ENCODE data around the gene VAPB. TPM values are rescaled to one million over a fixed set of nuclear protein-coding genes. Genes with fewer than 3 reads are reported as not detected.

VAPB gene
- total and polyA plus RNA-seq, 2 experiments from 2014 or later, result 8.8 to 37.0 TPM

- H3K27ac ChIP-seq, result peak overlapping the region; percentile 22
- no peaks in the 10 kb centered on the region for H3K27me3 ChIP-seq (replicated peaks; ENCODE audit: insufficient read depth)
- no peak overlapping the region for H3K9ac ChIP-seq
- peak; percentile 81 for DNase-seq
- 73 to 82% methylated on average over 1 of the region's 1 CpG for WGBS, 2 experiments (ENCODE audit: low coverage in 1 of 2, low lambda C conversion rate in 2 of 2, missing lambda C conversion rate in 2 of 2)
- H3K9me3 ChIP-seq (ENCODE audit: low read depth), result no peaks in the 10 kb centered on the region
- H3K9me2 ChIP-seq (ENCODE audit: insufficient read depth), result no peaks in the 10 kb centered on the region
- in situ Hi-C loops (cut with MboI), result no loop called here
- H3K36me3 ChIP-seq (ENCODE audit: low read depth), result peaks cover 3% of the 10 kb centered on the region; the same call in 1 of the 2 replicates
- H3K79me2 ChIP-seq (ENCODE audit: insufficient read depth), result peaks cover 100% of the 10 kb centered on the region
- TF ChIP-seq EZH2 (IDR thresholded peaks at IDR 0.05; ENCODE audit: insufficient read depth, poor library complexity, severe bottlenecking) (no peak), EZH2phosphoT487 (IDR thresholded peaks at IDR 0.05; ENCODE audit: insufficient read depth, low read depth) (no peak)
- H3K4me2 ChIP-seq (ENCODE audit: unreplicated experiment), result no peak overlapping the region
- H3F3A ChIP-seq (ENCODE audit: insufficient read depth), result peaks cover 11% of the 10 kb centered on the region; the same call in 1 of the 2 replicates
- H3K4me1 ChIP-seq (ENCODE audit: insufficient read depth), result peaks cover 18% of the 10 kb centered on the region
- H3K4me3 ChIP-seq, result no peak overlapping the region
- H4K20me1 ChIP-seq (ENCODE audit: insufficient read depth), result peaks cover 13% of the 10 kb centered on the region
- H2AFZ ChIP-seq, result no peak overlapping the region
Measured at GRCh38 chr20:58433759-58434158, 44.7 kb downstream of the VAPB start.

DNA sequence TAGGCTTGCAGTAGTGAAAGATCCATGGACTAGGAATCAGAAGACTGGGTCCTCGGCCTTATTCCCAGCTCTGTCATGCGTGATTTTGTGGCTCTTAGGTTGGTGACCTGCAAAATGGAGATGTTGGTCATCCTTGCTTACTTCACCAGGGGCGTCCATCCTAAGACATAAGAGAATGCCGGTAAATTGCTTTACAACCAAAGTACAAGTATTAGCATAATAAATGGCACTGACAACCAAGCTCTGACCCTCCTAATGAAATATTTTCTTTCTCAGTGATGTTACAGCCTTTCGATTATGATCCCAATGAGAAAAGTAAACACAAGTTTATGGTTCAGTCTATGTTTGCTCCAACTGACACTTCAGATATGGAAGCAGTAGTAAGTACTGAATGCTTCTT, 45.3 kb downstream of the VAPB start:
- Histone ChIP-seq H3K9me2 (ENCODE audit: insufficient read depth) (no peaks in the 10 kb centered on the region), H4K20me1 (ENCODE audit: insufficient read depth) (peaks cover 10% of the 10 kb centered on the region), H3K9ac (no peak overlapping the region), H3K4me3 (no peak overlapping the region), H3K4me1 (ENCODE audit: insufficient read depth) (peaks cover 18% of the 10 kb centered on the region), H3K9me3 (ENCODE audit: low read depth) (no peaks in the 10 kb centered on the region), H3K27me3 (replicated peaks; ENCODE audit: insufficient read depth) (no peaks in the 10 kb centered on the region), H3K79me2 (ENCODE audit: insufficient read depth) (peaks cover 100% of the 10 kb centered on the region), H3K4me2 (ENCODE audit: unreplicated experiment) (no peak overlapping the region), H3K36me3 (ENCODE audit: low read depth) (peaks cover 3% of the 10 kb centered on the region; the same call in 1 of the 2 replicates), H2AFZ (no peak overlapping the region), H3K27ac (peak overlapping the region; percentile 22; the same call in 1 of the 2 replicates), H3F3A (ENCODE audit: insufficient read depth) (peaks cover 11% of the 10 kb centered on the region; the same call in 1 of the 2 replicates)
- 91 to 96% methylated on average over 5 of the region's 5 CpGs for WGBS, 2 experiments (ENCODE audit: low coverage in 1 of 2, low lambda C conversion rate in 2 of 2, missing lambda C conversion rate in 2 of 2)
- TF ChIP-seq EZH2 (IDR thresholded peaks at IDR 0.05; ENCODE audit: insufficient read depth, poor library complexity, severe bottlenecking) (no peak), EZH2phosphoT487 (IDR thresholded peaks at IDR 0.05; ENCODE audit: insufficient read depth, low read depth) (no peak)
- in situ Hi-C loops (cut with MboI), result no loop called here
- DNase-seq, result no peak

DNA sequence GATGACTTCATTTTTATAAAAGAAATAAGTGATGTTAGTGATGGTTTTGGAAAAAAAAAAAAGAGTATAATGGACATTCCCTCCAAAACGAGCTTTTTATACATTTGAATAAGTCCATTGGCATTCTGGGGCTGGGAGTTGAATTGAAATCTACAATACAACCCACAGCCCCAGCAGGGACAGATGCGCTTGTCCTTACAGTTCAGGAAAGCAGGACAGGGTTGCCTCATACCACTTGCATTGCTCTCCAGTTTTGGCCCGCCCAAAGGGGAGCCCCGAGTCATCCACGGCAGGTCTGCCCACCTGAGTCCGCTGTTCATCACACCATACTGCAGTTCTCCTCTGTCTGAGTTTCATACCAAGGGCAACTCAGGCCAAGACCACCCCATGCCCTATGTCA, 46.2 kb downstream of the VAPB start:
- DNase-seq, result no peak

GRCh38 chr20:58436868-58437645, 48.0 kb downstream of the VAPB start:
- Histone ChIP-seq H4K20me1 (ENCODE audit: insufficient read depth) (peaks cover 6% of the 10 kb centered on the region), H3K4me3 (no peak overlapping the region), H3K4me1 (ENCODE audit: insufficient read depth) (peaks cover 9% of the 10 kb centered on the region), H3K27me3 (replicated peaks; ENCODE audit: insufficient read depth) (no peaks in the 10 kb centered on the region), H3K9me3 (ENCODE audit: low read depth) (no peaks in the 10 kb centered on the region), H2AFZ (no peak overlapping the region), H3K27ac (no peak overlapping the region), H3K9me2 (ENCODE audit: insufficient read depth) (no peaks in the 10 kb centered on the region), H3K79me2 (ENCODE audit: insufficient read depth) (peaks cover 100% of the 10 kb centered on the region), H3K9ac (no peak overlapping the region), H3F3A (ENCODE audit: insufficient read depth) (peaks cover 11% of the 10 kb centered on the region; the same call in 1 of the 2 replicates), H3K36me3 (ENCODE audit: low read depth) (peaks cover 3% of the 10 kb centered on the region; the same call in 1 of the 2 replicates), H3K4me2 (ENCODE audit: unreplicated experiment) (no peak overlapping the region)
- no peak for DNase-seq
- 96 to 99% methylated on average over 5 of the region's 5 CpGs for WGBS, 2 experiments (ENCODE audit: low coverage in 1 of 2, low lambda C conversion rate in 2 of 2, missing lambda C conversion rate in 2 of 2)
- in situ Hi-C loops (cut with MboI), result no loop called here
- TF ChIP-seq EZH2 (IDR thresholded peaks at IDR 0.05; ENCODE audit: insufficient read depth, poor library complexity, severe bottlenecking), result no peak
- TF ChIP-seq EZH2phosphoT487 (IDR thresholded peaks at IDR 0.05; ENCODE audit: insufficient read depth, low read depth), result no peak

More for the DNA sequence above, 46.2 kb downstream of the VAPB start:
- no peak overlapping the region for H3K9ac ChIP-seq
- H3K36me3 ChIP-seq (ENCODE audit: low read depth), result peaks cover 3% of the 10 kb centered on the region; the same call in 1 of the 2 replicates
- H4K20me1 ChIP-seq (ENCODE audit: insufficient read depth), result peaks cover 8% of the 10 kb centered on the region
- no peaks in the 10 kb centered on the region for H3K27me3 ChIP-seq (replicated peaks; ENCODE audit: insufficient read depth)
- H3K4me1 ChIP-seq (ENCODE audit: insufficient read depth), result peaks cover 18% of the 10 kb centered on the region
- in situ Hi-C loops (cut with MboI), result no loop called here
- H3K4me3 ChIP-seq, result no peak overlapping the region
- no peaks in the 10 kb centered on the region for H3K9me3 ChIP-seq (ENCODE audit: low read depth)
- H3K27ac ChIP-seq, result no peak overlapping the region
- H3K79me2 ChIP-seq (ENCODE audit: insufficient read depth), result peaks cover 100% of the 10 kb centered on the region
- peaks cover 11% of the 10 kb centered on the region; the same call in 1 of the 2 replicates for H3F3A ChIP-seq (ENCODE audit: insufficient read depth)
- no peaks in the 10 kb centered on the region for H3K9me2 ChIP-seq (ENCODE audit: insufficient read depth)
- 81% methylated on average over 6 of the region's 6 CpGs for WGBS, 2 experiments (ENCODE audit: low coverage in 1 of 2, low lambda C conversion rate in 2 of 2, missing lambda C conversion rate in 2 of 2)
- no peak overlapping the region for H2AFZ ChIP-seq
- TF ChIP-seq EZH2 (IDR thresholded peaks at IDR 0.05; ENCODE audit: insufficient read depth, poor library complexity, severe bottlenecking) (no peak), EZH2phosphoT487 (IDR thresholded peaks at IDR 0.05; ENCODE audit: insufficient read depth, low read depth) (no peak)
- H3K4me2 ChIP-seq (ENCODE audit: unreplicated experiment), result no peak overlapping the region

Measured in GM23248 (cell line).